NT2/D1 (cell line): ENCODE data around the gene CATSPERD.

ENCODE experiments used
- DNase-seq: peaks from one replicate; pipeline ENCODE4 v3.0.0-alpha.2; 2011; ENCODE audit warnings: low read depth, low spot score
- H3K27me3 ChIP-seq: 2 replicates; pipeline ENCODE4 v1.6.0; 2011; ENCODE audit warnings: mild to moderate bottlenecking; ENCODE audit not compliant: insufficient read length, insufficient read depth
- H3K36me3 ChIP-seq: 2 replicates; pipeline ENCODE4 v1.6.1; 2011; ENCODE audit warnings: mild to moderate bottlenecking, low read length, mixed read lengths; ENCODE audit not compliant: insufficient read depth, insufficient read length
- H3K4me1 ChIP-seq: 2 replicates; pipeline ENCODE4 v1.5.1; 2011; ENCODE audit not compliant: insufficient read depth, insufficient read length
- H3K4me3 ChIP-seq: 2 replicates; pipeline ENCODE4 v1.5.1; 2011; ENCODE audit warnings: low read depth; ENCODE audit not compliant: insufficient read length
- H3K9ac ChIP-seq: 2 replicates; pipeline ENCODE4 v1.6.0; 2011; ENCODE audit warnings: low read depth; ENCODE audit not compliant: insufficient read length
- H3K9me3 ChIP-seq: 2 replicates; pipeline ENCODE4 v1.5.1; 2011; ENCODE audit warnings: mild to moderate bottlenecking, low read length; ENCODE audit not compliant: insufficient read depth
- SUZ12 ChIP-seq: IDR thresholded peaks from 2 replicates; pipeline ENCODE4 v1.6.1; 2011; ENCODE audit not compliant: insufficient read length, insufficient read depth; ENCODE audit errors: extremely low read depth
- YY1 ChIP-seq: IDR thresholded peaks from 2 replicates; pipeline ENCODE4 v1.6.1; 2011; ENCODE audit not compliant: insufficient read length, insufficient read depth
- ZNF274 ChIP-seq: IDR thresholded peaks from 2 replicates; pipeline ENCODE4 v1.6.1; 2011; ENCODE audit warnings: mild to moderate bottlenecking, low read depth, low read length

CATSPERD gene

DNA sequence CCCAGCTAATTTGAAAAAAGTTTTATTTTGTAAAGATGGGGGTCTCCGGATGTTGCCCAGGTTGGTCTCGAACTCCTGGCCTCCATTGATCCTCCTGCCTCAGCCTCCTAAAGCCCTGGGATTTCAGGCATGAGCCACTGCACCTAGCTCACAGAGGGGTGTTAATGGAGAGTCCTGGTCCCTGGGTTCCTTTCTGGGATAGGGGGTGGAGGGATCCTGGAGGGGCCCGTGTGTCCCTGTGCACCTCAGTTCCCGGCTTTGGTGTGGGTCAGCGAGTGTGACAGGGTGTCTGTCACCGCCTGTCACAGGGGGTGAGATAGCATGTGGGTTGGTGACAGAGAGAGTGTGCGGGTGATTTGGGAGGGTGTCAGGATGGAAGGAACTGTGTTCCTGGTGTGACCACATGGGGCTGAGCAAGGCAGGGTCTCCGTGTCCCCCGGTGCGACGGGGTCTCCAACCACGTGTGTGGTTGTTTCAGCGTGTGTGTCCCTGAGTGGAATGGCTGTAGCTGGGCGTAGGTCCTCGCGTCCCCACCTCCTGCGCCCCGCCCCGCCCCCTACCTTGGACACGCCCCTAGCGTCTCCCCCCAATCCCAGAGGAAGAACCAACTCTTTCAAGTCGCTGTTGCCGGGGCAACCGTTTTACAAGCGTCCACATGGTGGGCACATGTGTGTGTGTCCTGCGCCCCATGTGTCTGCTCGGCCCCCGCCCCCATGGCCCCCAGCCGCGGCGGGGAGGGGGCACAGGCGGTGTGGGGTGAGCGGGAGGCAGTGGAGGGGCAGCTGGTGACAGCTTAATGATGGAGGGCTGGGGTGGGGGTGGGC, 81.6 kb downstream of the CATSPERD start:
- TF ChIP-seq SUZ12 (no peak), YY1 (no peak), ZNF274 (no peak)

DNA sequence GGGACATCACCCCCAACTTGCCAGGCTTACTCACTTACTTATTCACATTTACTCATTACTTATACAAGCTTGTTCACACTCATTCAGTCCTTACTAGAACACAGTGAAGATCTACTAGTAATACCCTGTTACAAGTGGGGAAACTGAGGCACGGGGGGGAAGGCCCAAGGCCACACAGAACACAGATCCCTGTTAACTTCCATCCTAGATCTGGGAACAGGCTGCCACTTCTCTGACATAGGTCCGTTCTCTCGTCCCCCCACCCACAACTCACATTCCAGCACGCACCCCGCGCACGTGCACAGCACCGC, 83.0 kb downstream of the CATSPERD start:
- Histone ChIP-seq H3K4me1 (peaks cover 26% of the 10 kb centered on the region), H3K36me3 (no peaks in the 10 kb centered on the region), H3K9me3 (no peaks in the 10 kb centered on the region), H3K9ac (peak overlapping the region; percentile 80), H3K27me3 (peaks cover 15% of the 10 kb centered on the region), H3K4me3 (peak overlapping the region; percentile 41)
- no peak for DNase-seq
- TF ChIP-seq ZNF274 (no peak), SUZ12 (no peak), YY1 (no peak)

More for the DNA sequence above, 81.6 kb downstream of the CATSPERD start:
- H3K27me3 ChIP-seq: peaks cover 14% of the 10 kb centered on the region
- no peak overlapping the region for H3K4me3 ChIP-seq
- peaks cover 26% of the 10 kb centered on the region for H3K4me1 ChIP-seq
- no peaks in the 10 kb centered on the region for H3K9me3 ChIP-seq
- no peak overlapping the region for H3K9ac ChIP-seq
- no peaks in the 10 kb centered on the region for H3K36me3 ChIP-seq
- DNase-seq: no peak

DNA sequence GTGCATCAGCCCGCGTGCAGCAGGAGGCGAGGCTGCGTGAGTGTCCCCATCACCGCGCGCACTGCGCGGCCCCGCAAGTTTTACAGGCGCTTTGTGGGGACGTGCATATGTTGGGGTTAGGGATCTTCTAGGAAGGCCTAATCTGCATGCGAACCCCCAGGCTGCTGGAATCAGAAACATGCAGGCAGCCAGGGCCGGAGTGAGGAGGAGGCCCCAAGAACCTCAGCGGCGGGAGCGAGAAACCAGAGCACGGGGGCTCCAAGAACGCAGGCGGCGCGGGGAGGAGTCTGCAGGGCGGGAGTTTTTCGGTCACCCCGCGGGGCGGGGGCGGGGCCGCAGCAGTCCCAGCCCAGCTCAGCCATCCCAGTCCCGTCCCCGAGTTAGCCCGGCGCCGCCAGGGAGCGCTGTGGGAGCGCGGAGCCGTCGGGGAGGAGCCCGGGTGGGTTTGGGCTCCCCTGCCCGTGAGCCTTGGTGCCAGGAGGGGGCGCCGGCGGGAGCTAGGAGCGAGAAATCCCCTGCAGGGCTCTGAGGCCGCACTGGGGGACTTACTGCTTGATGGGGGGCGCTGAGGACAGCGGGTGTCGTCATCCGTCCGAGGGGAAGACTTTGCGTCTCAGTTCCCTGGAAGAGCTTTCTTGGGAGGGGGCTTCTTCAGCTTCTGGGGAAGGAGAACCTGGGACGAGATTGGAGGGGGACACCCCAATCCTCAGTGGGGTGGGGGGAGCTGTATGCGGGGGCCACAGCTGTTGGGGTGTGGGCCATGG, 83.5 kb downstream of the CATSPERD start:
- peak; percentile 95 for DNase-seq
- no peaks in the 10 kb centered on the region for H3K36me3 ChIP-seq
- H3K9me3 ChIP-seq: no peaks in the 10 kb centered on the region
- peak overlapping the region; percentile 80 for H3K9ac ChIP-seq
- H3K4me3 ChIP-seq: peak overlapping the region; percentile 41
- no peak for TF ChIP-seq YY1
- TF ChIP-seq SUZ12: no peak
- TF ChIP-seq ZNF274: no peak
- H3K4me1 ChIP-seq: peaks cover 26% of the 10 kb centered on the region
- peaks cover 15% of the 10 kb centered on the region for H3K27me3 ChIP-seq

DNA sequence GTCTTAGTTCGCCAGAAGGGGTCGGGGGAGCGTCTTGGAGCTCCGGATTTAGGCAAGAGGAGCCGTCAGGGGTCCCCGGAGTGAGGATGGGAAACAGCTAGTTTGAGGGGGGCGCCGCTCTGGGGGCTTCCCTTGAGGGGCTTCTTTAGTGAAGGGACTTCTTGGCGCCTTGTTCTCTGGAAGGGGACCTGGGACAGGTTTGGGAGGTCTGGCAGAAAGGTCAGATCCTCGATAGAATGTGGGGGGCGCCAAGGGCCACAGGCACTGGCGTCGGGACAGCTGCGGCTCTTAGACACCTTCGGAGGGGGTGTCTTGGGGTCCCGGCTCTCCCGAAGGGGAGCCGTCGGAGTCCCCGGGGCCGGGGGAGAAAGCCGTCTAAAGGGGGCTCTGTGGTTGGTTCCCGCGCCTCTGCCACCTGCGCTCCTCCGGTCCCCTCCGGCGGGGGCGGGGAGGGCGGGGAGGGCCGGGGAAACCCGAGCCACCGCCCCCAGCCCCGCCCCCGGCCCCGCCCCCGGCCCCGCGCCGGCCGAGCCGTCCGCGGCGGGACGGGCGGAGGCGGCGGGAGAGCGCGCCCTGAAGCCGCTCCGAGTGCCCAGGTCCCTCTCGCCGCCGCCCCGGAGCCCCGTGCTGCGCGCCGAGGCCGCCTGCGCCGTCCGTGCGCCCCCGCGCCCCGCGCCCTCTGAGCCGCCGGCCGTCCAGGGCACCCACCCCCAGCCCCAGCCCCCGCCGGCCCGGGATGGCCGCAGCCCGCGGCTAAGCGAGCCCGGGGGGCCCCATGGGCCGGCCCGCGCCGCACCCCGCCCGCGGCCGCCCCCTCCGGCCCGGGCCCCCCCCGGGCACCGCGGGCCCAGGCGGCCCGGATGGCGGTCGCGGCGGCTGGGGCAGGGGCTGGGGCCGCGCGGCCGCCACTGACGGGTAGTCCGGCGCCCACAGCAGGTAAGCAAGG, 84.4 kb downstream of the CATSPERD start, which contains the start of gene NRTN:
Gene NRTN (plus strand): TSS at position 552 of the 946 bp plus-strand sequence. CDS start 19,099 bp downstream, outside the sequence.
- Histone ChIP-seq H3K27me3 (peaks cover 15% of the 10 kb centered on the region), H3K4me1 (peaks cover 22% of the 10 kb centered on the region), H3K36me3 (no peaks in the 10 kb centered on the region), H3K4me3 (peak within 1 kb of the TSS; percentile 53), H3K9me3 (no peaks in the 10 kb centered on the region), H3K9ac (peak within 1 kb of the TSS; percentile 85)
- TF ChIP-seq SUZ12: no peak
- TF ChIP-seq YY1: no peak
- TF ChIP-seq ZNF274: no peak
- DNase-seq: no peak

DNA sequence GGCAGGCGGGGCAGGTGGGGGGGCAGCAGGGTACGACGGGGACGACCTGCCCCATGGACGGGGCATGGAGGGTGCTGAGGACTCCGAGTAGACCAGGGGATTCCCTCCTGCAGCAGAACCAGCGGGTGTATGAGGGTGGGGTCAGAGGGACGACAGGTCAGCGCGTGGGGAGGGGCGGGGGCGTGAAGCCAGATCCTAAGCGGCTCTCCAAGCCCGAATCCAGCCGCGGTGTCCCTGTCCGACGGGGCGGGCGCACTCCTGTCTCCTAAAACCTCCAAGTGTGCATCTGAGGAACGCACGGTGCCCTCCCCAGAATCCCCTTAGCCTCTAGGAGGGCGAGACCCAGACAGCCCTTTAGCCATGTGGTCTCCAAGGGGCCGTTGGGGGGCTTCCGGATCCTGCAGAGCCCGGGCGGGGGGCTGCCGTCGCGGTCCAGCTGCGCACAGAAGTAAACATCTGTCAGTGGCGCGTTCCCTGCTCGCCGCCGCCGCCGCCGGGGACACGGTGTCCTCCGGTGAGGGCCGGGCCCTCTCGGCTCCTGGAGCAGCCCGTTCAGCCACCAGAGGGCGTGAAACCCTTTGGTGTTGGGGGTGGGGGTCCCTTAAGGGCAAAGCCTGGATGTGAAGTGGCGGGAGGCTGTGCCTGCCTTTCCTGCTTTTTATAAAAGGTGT, 85.2 kb downstream of the CATSPERD start:
- peaks cover 22% of the 10 kb centered on the region for H3K4me1 ChIP-seq

DNA sequence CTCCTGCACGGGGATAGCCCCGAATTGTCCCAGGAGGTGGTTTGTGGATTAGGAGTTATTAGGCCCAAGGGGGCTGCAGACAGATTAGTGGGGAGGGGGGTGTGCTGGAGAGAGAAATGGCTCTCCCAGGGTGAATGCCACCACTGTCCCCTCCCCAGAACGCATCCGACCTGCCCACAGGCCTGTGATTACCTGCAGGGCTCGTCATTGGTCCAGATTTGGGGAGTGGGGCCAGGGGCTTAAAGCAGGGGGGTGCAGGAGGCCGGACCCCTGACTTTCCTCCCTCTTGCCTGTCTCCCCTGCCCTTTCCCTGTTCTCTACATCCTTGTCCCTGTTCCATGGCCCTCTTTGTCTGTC, 85.7 kb downstream of the CATSPERD start:
- TF ChIP-seq ZNF274: no peak
- no peak for TF ChIP-seq SUZ12
- TF ChIP-seq YY1: no peak

More for the DNA sequence above, 85.2 kb downstream of the CATSPERD start:
- peaks cover 15% of the 10 kb centered on the region for H3K27me3 ChIP-seq
- H3K9me3 ChIP-seq: no peaks in the 10 kb centered on the region
- peak; percentile 72 for DNase-seq
- peak overlapping the region; percentile 53 for H3K4me3 ChIP-seq
- H3K36me3 ChIP-seq: no peaks in the 10 kb centered on the region
- peak overlapping the region; percentile 85 for H3K9ac ChIP-seq
- TF ChIP-seq YY1 (no peak), SUZ12 (no peak), ZNF274 (no peak)

More for the DNA sequence above, 85.7 kb downstream of the CATSPERD start:
- Histone ChIP-seq H3K4me1 (peaks cover 22% of the 10 kb centered on the region), H3K9ac (peak overlapping the region; percentile 81), H3K9me3 (no peaks in the 10 kb centered on the region), H3K27me3 (peaks cover 15% of the 10 kb centered on the region), H3K36me3 (no peaks in the 10 kb centered on the region), H3K4me3 (peak overlapping the region; percentile 53)
- DNase-seq: no peak
